H1 (cell line): ENCODE data around the gene MB. TPM values are rescaled to one million over a fixed set of nuclear protein-coding genes. Genes with fewer than 3 reads are reported as not detected.
A peak's percentile ranks its signal among the peaks of the same experiment; 100 is the strongest.

Source experiments
- CTCF ChIA-PET: fragments of 300-600 bp; sonication (Branson Sonifier 250); formaldehyde crosslinking; loops from one replicate; lab custom pipeline; 2021; ENCODE audit not compliant: partially characterized antibody; lab: Charles Lee
- POLR2A ChIA-PET: fragments of 300-600 bp; sonication (Branson Sonifier 250); formaldehyde crosslinking; loops from one replicate; lab custom pipeline; 2021; ENCODE audit warnings: inconsistent platforms; ENCODE audit not compliant: partially characterized antibody; lab: Charles Lee
- DNase-seq, 2 experiments: peaks; one replicate each; pipeline versions ENCODE4 v3.0.0 to v3.0.0-alpha.2; 2010 to 2022; ENCODE audit warnings: low spot score in 2 of 2, low read depth in 1 of 2, mixed read lengths in 1 of 2
- FAIRE-seq: peaks from 2 replicates; lab custom pipeline; 2011; peaks lifted over from hg19 to GRCh38; lab: Jason Lieb, UNC
- H2AFZ ChIP-seq: 2 replicates; pipeline ENCODE4 v1.8.1; 2012; ENCODE audit warnings: low read length, inconsistent platforms
- H2AK5ac ChIP-seq: 2 replicates; pipeline ENCODE4 v1.6.1; 2013; ENCODE audit warnings: low read depth, low read length
- H2BK120ac ChIP-seq: replicated peaks from 2 replicates; pipeline ENCODE3; 2013; ENCODE audit warnings: low read depth, low read length, inconsistent platforms
- H2BK12ac ChIP-seq: 2 replicates; pipeline ENCODE4 v1.6.1; 2013; ENCODE audit warnings: low read depth, low read length
- H2BK15ac ChIP-seq: 2 replicates; pipeline ENCODE4 v1.6.1; 2013; ENCODE audit warnings: low read length
- H2BK20ac ChIP-seq: 2 replicates; pipeline ENCODE4 v1.6.1; 2013; ENCODE audit warnings: low read length
- H2BK5ac ChIP-seq: 2 replicates; pipeline ENCODE4 v1.6.1; 2013; ENCODE audit warnings: low read depth, low read length
- H3K14ac ChIP-seq: 2 replicates; pipeline ENCODE4 v1.6.1; 2013; ENCODE audit warnings: inconsistent platforms; ENCODE audit not compliant: insufficient read length
- H3K18ac ChIP-seq: 2 replicates; pipeline ENCODE4 v1.6.1; 2013; ENCODE audit warnings: low read length; ENCODE audit errors: extremely low read depth
- H3K23ac ChIP-seq: 2 replicates; pipeline ENCODE4 v1.6.1; 2013; ENCODE audit warnings: inconsistent platforms; ENCODE audit not compliant: insufficient read length
- H3K23me2 ChIP-seq: 2 replicates; pipeline ENCODE4 v1.6.1; 2013; ENCODE audit warnings: low read depth, low read length
- H3K27ac ChIP-seq: 2 replicates; pipeline ENCODE4 v1.6.1; 2011; ENCODE audit warnings: low read depth, low read length, inconsistent platforms
- H3K27me3 ChIP-seq, 4 experiments: replicated peaks in 1 of 4; 1 replicate in 1 of 4; 2 replicates in 3 of 4; pipeline versions ENCODE4 v1.6.1 to v1.8.1; 2011 to 2013; ENCODE audit warnings: low read length in 3 of 4, mild to moderate bottlenecking in 3 of 4, inconsistent platforms in 2 of 4, mixed read lengths in 2 of 4, moderate library complexity in 1 of 4; ENCODE audit not compliant: control insufficient read depth in 3 of 4, insufficient read depth in 3 of 4; ENCODE audit errors: extremely low read depth in 1 of 4
- H3K36me3 ChIP-seq, 4 experiments: 2 replicates each; pipeline versions ENCODE4 v1.6.1 to v1.8.1; 2011 to 2013; ENCODE audit warnings: mild to moderate bottlenecking in 4 of 4, low read length in 3 of 4, moderate library complexity in 2 of 4, control low read depth in 1 of 4, inconsistent platforms in 1 of 4; ENCODE audit not compliant: insufficient read depth in 4 of 4, control insufficient read depth in 2 of 4
- H3K4ac ChIP-seq: replicated peaks from 2 replicates; pipeline ENCODE3; 2013; ENCODE audit warnings: low read length, low read depth, mixed read lengths, inconsistent platforms; ENCODE audit not compliant: insufficient read length
- H3K4me1 ChIP-seq, 4 experiments: replicated peaks in 1 of 4; 1 replicate in 1 of 4; 2 replicates in 3 of 4; pipeline versions ENCODE4 v1.6.1 to v1.8.1; 2011 to 2013; ENCODE audit warnings: low read length in 3 of 4, inconsistent platforms in 2 of 4, mixed read lengths in 1 of 4; ENCODE audit not compliant: insufficient read depth in 4 of 4, control insufficient read depth in 3 of 4
- H3K4me2 ChIP-seq, 2 experiments: 2 replicates each; pipeline versions ENCODE4 v1.6.1 to v1.8.1; 2011 to 2013; ENCODE audit warnings: low read depth in 2 of 2, low read length in 2 of 2, control low read depth in 1 of 2, inconsistent platforms in 1 of 2, mild to moderate bottlenecking in 1 of 2; ENCODE audit not compliant: insufficient read depth in 1 of 2
- H3K4me3 ChIP-seq, 4 experiments: fragments of 200-600, 300-600 bp in 1 of 4; sonication (generic), shearing (Covaris generic), sonication (Bioruptor Twin) in 1 of 4; 2 replicates each; pipeline versions ENCODE4 v1.5.1 to v1.8.1; 2011 to 2016; ENCODE audit warnings: low read length in 4 of 4, low read depth in 3 of 4, control low read depth in 2 of 4, inconsistent platforms in 2 of 4, mild to moderate bottlenecking in 2 of 4, mixed read lengths in 1 of 4, moderate library complexity in 1 of 4; ENCODE audit not compliant: insufficient read depth in 2 of 4; ENCODE audit errors: extremely low read depth in 1 of 4
- H3K56ac ChIP-seq: replicated peaks from 2 replicates; pipeline ENCODE3; 2013; ENCODE audit warnings: low read depth, mild to moderate bottlenecking, mixed read lengths, low read length, inconsistent platforms; ENCODE audit not compliant: insufficient read length
- H3K79me1 ChIP-seq: 2 replicates; pipeline ENCODE4 v1.6.1; 2013; ENCODE audit warnings: low read depth, low read length, control low read depth
- H3K79me2 ChIP-seq, 2 experiments: 2 replicates each; pipeline versions ENCODE4 v1.6.1 to v1.8.1; 2012 to 2013; ENCODE audit warnings: low read length in 2 of 2, mild to moderate bottlenecking in 2 of 2, inconsistent platforms in 1 of 2; ENCODE audit not compliant: insufficient read depth in 2 of 2, control insufficient read depth in 1 of 2
- H3K9ac ChIP-seq, 4 experiments: replicated peaks in 1 of 4; 1 replicate in 1 of 4; 2 replicates in 3 of 4; pipeline versions ENCODE4 v1.6.1 to v1.8.1; 2011 to 2013; ENCODE audit warnings: low read depth in 3 of 4, low read length in 3 of 4, control low read depth in 2 of 4, mild to moderate bottlenecking in 2 of 4, moderate library complexity in 2 of 4, inconsistent platforms in 1 of 4; ENCODE audit errors: extremely low read depth in 1 of 4
- H3K9me3 ChIP-seq, 2 experiments: 2 replicates each; pipeline versions ENCODE4 v1.6.1 to v1.8.1; 2012 to 2013; ENCODE audit warnings: mild to moderate bottlenecking in 2 of 2, moderate library complexity in 2 of 2, control low read depth in 1 of 2, inconsistent platforms in 1 of 2, low read depth in 1 of 2, low read length in 1 of 2, mixed read lengths in 1 of 2; ENCODE audit not compliant: insufficient read depth in 2 of 2
- H4K20me1 ChIP-seq, 2 experiments: replicated peaks in 1 of 2; 2 replicates each; pipeline versions ENCODE3 to v1.8.1; 2011 to 2013; ENCODE audit warnings: inconsistent platforms in 2 of 2, low read length in 2 of 2, mild to moderate bottlenecking in 1 of 2; ENCODE audit not compliant: insufficient read depth in 2 of 2, control insufficient read depth in 1 of 2
- H4K5ac ChIP-seq: 2 replicates; pipeline ENCODE4 v1.6.1; 2013; ENCODE audit warnings: low read length, low read depth, mixed read lengths, inconsistent platforms; ENCODE audit not compliant: insufficient read length
- H4K8ac ChIP-seq: 2 replicates; pipeline ENCODE4 v1.8.0; 2013; ENCODE audit warnings: mild to moderate bottlenecking, moderate library complexity, low read length, inconsistent platforms; ENCODE audit not compliant: insufficient read depth; ENCODE audit errors: extremely low read depth
- H4K91ac ChIP-seq: replicated peaks from 2 replicates; pipeline ENCODE3; 2013; ENCODE audit warnings: low read length, mixed read lengths, inconsistent platforms; ENCODE audit not compliant: insufficient read length
- KDM1A ChIP-seq: fragments of 200-600, 300-600 bp; sonication (generic); IDR thresholded peaks from 2 replicates; pipeline ENCODE4 v1.7.1; 2016; ENCODE audit warnings: mild to moderate bottlenecking, low read length, borderline replicate concordance
- TAF7 ChIP-seq: optimal IDR thresholded peaks from 2 replicates; pipeline ENCODE3; 2011; ENCODE audit warnings: low read depth, mild to moderate bottlenecking, inconsistent platforms, low read length, moderate library complexity, borderline replicate concordance
- YY1 ChIP-seq: IDR thresholded peaks from 2 replicates; pipeline ENCODE4 v1.6.1; 2011; ENCODE audit warnings: low read depth, mild to moderate bottlenecking, low read length
- WGBS, 2 experiments: shearing (Covaris generic) in 1 of 2; methylation state at CpG; one replicate each; pipeline versions ENCODE4 v1.1.6 to v1.1.7; 2013 to 2015; ENCODE audit warnings: low lambda C conversion rate in 2 of 2, mixed read lengths in 2 of 2, inconsistent platforms in 1 of 2, low coverage in 1 of 2, missing lambda C conversion rate in 1 of 2; ENCODE audit not compliant: insufficient replicate concordance in 2 of 2, insufficient coverage in 1 of 2, insufficient read length in 1 of 2; ENCODE audit errors: extremely low coverage in 1 of 2, missing lambda C conversion rate in 1 of 2; 5-methylcytosine and 5-hydroxymethylcytosine counted together
- polyA plus RNA-seq, 7 experiments: library from polyadenylated mRNA; depleted of rRNA in 3 of 7; stranded (reverse) in 5 of 7; unstranded in 2 of 7; fragments of >200 nt in 5 of 7; fragments of 200-250 nt in 2 of 7; gene quantifications; 1 replicate in 5 of 7; 2 replicates in 1 of 7; 4 replicates in 1 of 7; pipeline versions ENCODE4 v1.2.1 to v1.2.3, GENCODE V29; 2011 to 2013; ENCODE audit warnings: missing spikeins in 2 of 7, mixed read lengths in 2 of 7
- total RNA-seq: library from RNA; stranded (reverse); fragmentation: NEBNext Ultra II Directional; extraction: Animal tissue kit (Norgen Biotek cat#: 25700); gene quantifications from 2 replicates; pipeline ENCODE4 v1.2.1, GENCODE V29; 2021

Gene MB
- total and polyA plus RNA-seq, 2 of the 8 experiments (the other 6 are each of a cell fraction or from before 2014, with no cell fraction given): 1.5 TPM; not detected in 1

DNA sequence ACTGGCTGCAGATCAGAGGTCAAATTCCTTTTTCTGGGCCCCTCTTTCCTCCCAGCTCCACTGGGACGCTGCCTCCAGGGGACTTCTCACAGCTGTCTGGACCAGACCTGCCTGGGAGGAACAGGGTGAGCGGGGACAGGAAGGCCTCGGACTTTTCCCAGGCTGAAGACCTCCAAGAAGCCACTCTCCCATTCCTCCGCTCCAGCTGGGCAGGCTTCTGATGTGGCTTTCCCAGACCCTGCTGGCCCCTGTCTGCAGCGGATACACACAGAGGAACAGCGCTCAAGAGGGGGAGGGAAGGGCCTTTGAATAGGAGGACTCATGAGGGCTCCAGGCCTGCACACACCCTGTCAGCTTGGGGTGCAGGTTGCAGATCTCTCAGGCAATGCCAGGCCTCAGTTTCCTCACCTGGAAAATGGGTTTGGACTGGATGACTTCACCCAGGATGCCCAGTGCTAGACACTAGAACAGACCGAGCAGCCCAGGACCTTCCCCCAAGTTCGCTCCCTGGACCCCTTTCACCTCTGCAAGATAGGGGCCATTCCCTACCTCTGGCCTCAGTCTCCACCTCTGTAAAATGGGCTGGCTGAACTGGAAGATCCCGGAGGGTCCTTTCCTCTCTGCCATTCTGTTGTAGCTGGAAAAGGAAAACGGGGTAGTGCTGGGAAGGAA lies 36.6 kb downstream of the MB start:
- 84% methylated on average over 10 of the region's 10 CpGs; no CpG with 5 or more reads in 1 of the 2 experiments for WGBS, 2 experiments
- ChIA-PET POLR2A (interaction anchor here (0.7 to 3.7 kb wide), 3 partner anchors 12 to 170 kb away, joined by 3 to 16 read pairs (median 4); no protein-coding TSS in a partner anchor), CTCF (interaction anchor here (1.1 to 11.8 kb wide), 4 partner anchors 86 to 230 kb away, joined by 3 to 124 read pairs (median 5); no protein-coding TSS in a partner anchor)
- H4K8ac ChIP-seq: peak overlapping the region; percentile 82; the same call in 1 of the 2 replicates
- no peak for TF ChIP-seq YY1
- peak; percentile 71; the same call in 1 of the 2 replicates for TF ChIP-seq KDM1A
- TF ChIP-seq TAF7: no peak
- H3K14ac ChIP-seq: no peak overlapping the region
- H4K20me1 ChIP-seq: no peaks in the 10 kb centered on the region
- H2AFZ ChIP-seq: no peak overlapping the region
- H3K9me3 ChIP-seq: no peaks in the 10 kb centered on the region
- H3K79me2 ChIP-seq: no peaks in the 10 kb centered on the region
- H3K23me2 ChIP-seq: peaks cover 7% of the 10 kb centered on the region; the same call in 1 of the 2 replicates
- no peak overlapping the region for H3K4ac ChIP-seq
- DNase-seq (no peak), FAIRE-seq (no peak)
- no peaks in the 10 kb centered on the region for H3K79me1 ChIP-seq
- H3K4me3 ChIP-seq: no peak overlapping the region
- H3K4me2 ChIP-seq: no peak overlapping the region
- H3K27me3 ChIP-seq: no peaks in the 10 kb centered on the region
- H3K56ac ChIP-seq: no peak overlapping the region
- H3K9ac ChIP-seq: no peak overlapping the region
- no peaks in the 10 kb centered on the region for H3K36me3 ChIP-seq
- no peak overlapping the region for H4K5ac ChIP-seq
- no peak overlapping the region for H2AK5ac ChIP-seq
- H3K18ac ChIP-seq: no peak overlapping the region
- H2BK15ac ChIP-seq: no peak overlapping the region
- H2BK20ac ChIP-seq: no peak overlapping the region
- H2BK12ac ChIP-seq: no peak overlapping the region
- H2BK5ac ChIP-seq: no peak overlapping the region
- H3K23ac ChIP-seq: no peak overlapping the region
- no peak overlapping the region for H3K27ac ChIP-seq
- no peak overlapping the region for H4K91ac ChIP-seq
- no peak overlapping the region for H2BK120ac ChIP-seq
- H3K4me1 ChIP-seq: no peaks in the 10 kb centered on the region
